SK-N-SH (cell line): Measurements from ENCODE around the gene KIAA1549. TPM values are rescaled to one million over a fixed set of nuclear protein-coding genes. Genes with fewer than 3 reads are reported as not detected.

Experiments used
- CTCF ChIA-PET: fragments of 300-600, 350-600 bp; formaldehyde crosslinking; extraction: SDS; loops from one replicate; lab custom pipeline; 2021; lab: Yijun Ruan, JAX
- POLR2A ChIA-PET: fragments of 350-600 bp; sonication (Branson Sonifier 250); formaldehyde crosslinking; extraction: SDS; loops from one replicate; lab custom pipeline; 2020; ENCODE audit warnings: antibody characterized with exemption, inconsistent platforms; lab: Yijun Ruan, JAX
- DNase-seq: peaks from one replicate; pipeline ENCODE4 v3.0.0; 2012
- H2AFZ ChIP-seq: fragments of 200-600 bp; sonication (generic); 2 replicates; pipeline ENCODE4 v1.8.1; 2016; ENCODE audit warnings: antibody characterized with exemption, mild to moderate bottlenecking, low read depth
- H3F3A ChIP-seq: fragments of 200-600 bp; sonication (generic); replicated peaks from 2 replicates; pipeline ENCODE3; 2016; ENCODE audit warnings: antibody characterized with exemption, mild to moderate bottlenecking; ENCODE audit not compliant: insufficient read depth
- H3K27ac ChIP-seq, 2 experiments: fragments of 200-500 bp in 1 of 2; fragments of 200-600 bp in 1 of 2; sonication (Bioruptor generic) in 1 of 2; sonication (generic), shearing (Covaris generic) in 1 of 2; 2 replicates each; pipeline versions ENCODE4 v1.5.1 to v1.6.1; 2014 to 2016; ENCODE audit warnings: low read depth in 2 of 2, inconsistent platforms in 1 of 2, low read length in 1 of 2, mild to moderate bottlenecking in 1 of 2, mixed read lengths in 1 of 2
- H3K27me3 ChIP-seq: fragments of 200-600 bp; sonication (generic), shearing (Covaris generic); 2 replicates; pipeline ENCODE4 v1.6.1; 2016; ENCODE audit warnings: mixed run types; ENCODE audit not compliant: insufficient read depth
- H3K36me3 ChIP-seq, 2 experiments: fragments of 200-500 bp in 1 of 2; fragments of 200-600 bp in 1 of 2; sonication (Bioruptor generic) in 1 of 2; sonication (generic) in 1 of 2; replicated peaks in 1 of 2; 2 replicates each; pipeline versions ENCODE3 to v1.5.1; 2014 to 2016; ENCODE audit warnings: low read length in 1 of 2, mild to moderate bottlenecking in 1 of 2; ENCODE audit not compliant: insufficient read depth in 2 of 2, control insufficient read depth in 1 of 2
- H3K4me1 ChIP-seq, 2 experiments: fragments of 200-500 bp in 1 of 2; fragments of 200-600 bp in 1 of 2; sonication (Bioruptor generic) in 1 of 2; sonication (generic), shearing (Covaris generic) in 1 of 2; 2 replicates each; pipeline versions ENCODE4 v1.5.1 to v1.6.1; 2014 to 2016; ENCODE audit warnings: low read depth in 1 of 2, low read length in 1 of 2, mixed run types in 1 of 2; ENCODE audit not compliant: insufficient read depth in 2 of 2, control insufficient read depth in 1 of 2
- H3K4me2 ChIP-seq: fragments of 200-600 bp; sonication (generic), shearing (Covaris generic); 2 replicates; pipeline ENCODE4 v1.6.1; 2017; ENCODE audit warnings: mixed run types
- H3K4me3 ChIP-seq, 2 experiments: fragments of 200-500 bp in 1 of 2; fragments of 200-600 bp in 1 of 2; sonication (Bioruptor generic) in 1 of 2; sonication (generic), shearing (Covaris generic) in 1 of 2; 2 replicates each; pipeline versions ENCODE4 v1.5.1 to v1.8.1; 2014 to 2016; ENCODE audit warnings: low read depth in 2 of 2, inconsistent platforms in 1 of 2, low read length in 1 of 2, mild to moderate bottlenecking in 1 of 2, mixed read lengths in 1 of 2, moderate library complexity in 1 of 2
- H3K79me2 ChIP-seq: fragments of 200-600 bp; sonication (generic); 2 replicates; pipeline ENCODE4 v1.8.1; 2017; ENCODE audit warnings: mild to moderate bottlenecking; ENCODE audit not compliant: insufficient read depth
- H3K9ac ChIP-seq: fragments of 200-600 bp; sonication (generic); 2 replicates; pipeline ENCODE4 v1.6.1; 2017; ENCODE audit warnings: mixed run types
- H3K9me2 ChIP-seq: fragments of 200-600 bp; sonication (generic); 2 replicates; pipeline ENCODE4 v1.6.1; 2017; ENCODE audit warnings: mixed run types
- H3K9me3 ChIP-seq: fragments of 200-600 bp; sonication (generic); 2 replicates; pipeline ENCODE4 v1.6.1; 2017; ENCODE audit warnings: mixed run types, mild to moderate bottlenecking, moderate library complexity
- H4K20me1 ChIP-seq: fragments of 200-600 bp; sonication (generic); 2 replicates; pipeline ENCODE4 v1.6.1; 2017; ENCODE audit warnings: mild to moderate bottlenecking, mixed run types; ENCODE audit not compliant: insufficient read depth
- CTCF ChIP-seq: fragments of 200-600 bp; sonication (generic); IDR thresholded peaks from 2 replicates; pipeline ENCODE4 v1.6.1; 2017; ENCODE audit warnings: antibody characterized with exemption, mild to moderate bottlenecking, moderate library complexity
- EP300 ChIP-seq, 2 experiments: IDR thresholded peaks; 2 replicates each; pipeline versions ENCODE4 v1.4.0 to v1.6.1; 2012; ENCODE audit warnings: borderline replicate concordance in 1 of 2, low read depth in 1 of 2, low read length in 1 of 2
- FOSL2 ChIP-seq: IDR thresholded peaks from 2 replicates; pipeline ENCODE4 v1.4.0; 2012; ENCODE audit warnings: low read depth, mild to moderate bottlenecking, moderate library complexity, borderline replicate concordance
- NFIC ChIP-seq: IDR thresholded peaks from 2 replicates; pipeline ENCODE4 v1.4.0; 2012; ENCODE audit warnings: borderline replicate concordance
- NRF1 ChIP-seq: IDR thresholded peaks from 2 replicates; pipeline ENCODE4 v1.6.1; 2012; ENCODE audit warnings: low read depth, mild to moderate bottlenecking, low read length
- SIN3A ChIP-seq: IDR thresholded peaks from 2 replicates; pipeline ENCODE4 v1.6.1; 2012; ENCODE audit warnings: low read depth, mild to moderate bottlenecking, low read length, moderate library complexity, borderline replicate concordance
- TCF12 ChIP-seq: IDR thresholded peaks from 2 replicates; pipeline ENCODE4 v1.4.0; 2012
- YY1 ChIP-seq: IDR thresholded peaks from 2 replicates; pipeline ENCODE4 v1.4.0; 2012; ENCODE audit warnings: low read depth, mild to moderate bottlenecking
- WGBS: methylation state at CpG from one replicate; pipeline ENCODE4 v1.1.6; 2017; ENCODE audit warnings: low lambda C conversion rate; 5-methylcytosine and 5-hydroxymethylcytosine counted together
- polyA plus RNA-seq, 3 experiments: library from polyadenylated mRNA; depleted of rRNA; stranded (reverse); fragments of >200 nt; gene quantifications; 2 replicates each; pipeline ENCODE4 v1.2.3, GENCODE V29; 2012
- TF ChIP-seq, protein P1 (sequence below): IDR thresholded peaks from 2 replicates; pipeline ENCODE4 v1.4.0; 2012; ENCODE audit warnings: low read depth

Gene KIAA1549
- polyA plus RNA-seq, 1 of the 3 experiments (the other 2 are of a cell fraction), result 3.6 TPM

GRCh38 chr7:138900035-138900828 lies 81.0 kb downstream of the KIAA1549 start:
- CTCF ChIA-PET, result interaction anchor here (0.9 to 1.5 kb wide), 3 partner anchors 14 to 175 kb away, joined by 3 to 8 read pairs (median 3); no protein-coding TSS in a partner anchor
- Histone ChIP-seq H3K79me2 (no peaks in the 10 kb centered on the region), H4K20me1 (no peaks in the 10 kb centered on the region), H3K4me2 (no peak overlapping the region), H3K27me3 (no peaks in the 10 kb centered on the region), H3K9me2 (no peaks in the 10 kb centered on the region), H3F3A (peaks cover 6% of the 10 kb centered on the region), H3K36me3 (peaks cover 33 to 53% of the 10 kb centered on the region in 2 experiments), H3K9me3 (no peaks in the 10 kb centered on the region)
- POLR2A ChIA-PET, result no interaction called here
- TF ChIP-seq, protein P1, sequence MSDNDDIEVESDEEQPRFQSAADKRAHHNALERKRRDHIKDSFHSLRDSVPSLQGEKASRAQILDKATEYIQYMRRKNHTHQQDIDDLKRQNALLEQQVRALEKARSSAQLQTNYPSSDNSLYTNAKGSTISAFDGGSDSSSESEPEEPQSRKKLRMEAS, result peak; percentile 37; the same call in 1 of the 2 replicates
- TF ChIP-seq YY1, result no peak
- TF ChIP-seq NFIC, result peak; percentile 41; the same call in 1 of the 2 replicates
- TF ChIP-seq CTCF, result no peak
- TF ChIP-seq FOSL2, result no peak; the same call in 1 of the 2 replicates
- peak; percentile 15; the same call in 1 of the 2 replicates for TF ChIP-seq TCF12
- TF ChIP-seq, all 33 proteins: peak for 3
- Histone ChIP-seq H3K27ac (no peak overlapping the region), H3K9ac (no peak overlapping the region), H2AFZ (no peak overlapping the region), H3K4me1 (no peaks in the 10 kb centered on the region; a peak in 1 of 4 replicates), H3K4me3 (no peak overlapping the region)
- 75% methylated on average over 12 of the region's 12 CpGs for WGBS
- DNase-seq, result no peak

DNA sequence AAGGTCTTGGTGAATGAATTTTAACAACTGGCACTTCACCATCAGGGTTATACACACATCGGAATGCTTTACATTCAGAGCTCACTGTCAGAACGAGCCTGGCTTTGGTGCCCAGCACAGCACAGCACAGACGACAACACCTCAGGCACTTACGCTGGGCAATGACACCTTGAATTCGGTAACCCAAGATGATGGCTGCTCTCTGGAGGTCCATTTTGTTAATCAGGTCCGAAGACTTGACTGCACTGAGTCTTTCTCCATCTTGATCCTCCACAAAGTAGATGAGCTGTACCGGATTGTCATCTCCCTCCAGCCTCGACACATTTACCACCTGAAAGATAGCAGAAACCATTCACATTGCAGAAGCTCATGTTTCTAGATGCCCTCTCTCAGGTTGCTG lies 82.4 kb downstream of the KIAA1549 start:
- TF ChIP-seq SIN3A, result no peak
- no peak for TF ChIP-seq EP300 (IDR thresholded peaks at IDR 0.05; ENCODE audit: borderline replicate concordance in 1 of 2, low read depth in 1 of 2, low read length in 1 of 2)
- no peak for TF ChIP-seq CTCF
- no peak for TF ChIP-seq NRF1
- H3K9me2 ChIP-seq, result no peaks in the 10 kb centered on the region
- ChIA-PET POLR2A (no interaction called here), CTCF (interaction anchor here (0.9 to 5.2 kb wide), 3 partner anchors 12 to 82 kb away, joined by 3 to 30 read pairs (median 3); partner anchors contain the start of gene KIAA1549)
- H3K4me2 ChIP-seq, result no peak overlapping the region
- no peaks in the 10 kb centered on the region for H3K79me2 ChIP-seq
- H3K4me1 ChIP-seq, result no peaks in the 10 kb centered on the region; a peak in 1 of 4 replicates
- no peak for DNase-seq
- H3K9me3 ChIP-seq, result no peaks in the 10 kb centered on the region
- no peak overlapping the region for H2AFZ ChIP-seq
- H3K4me3 ChIP-seq, result no peak overlapping the region
- H3K27me3 ChIP-seq, result no peaks in the 10 kb centered on the region
- peaks cover 40 to 51% of the 10 kb centered on the region in 2 experiments for H3K36me3 ChIP-seq
- no peak overlapping the region for H3K27ac ChIP-seq
- WGBS, result 84% methylated on average over 8 of the region's 8 CpGs
- H4K20me1 ChIP-seq, result no peaks in the 10 kb centered on the region
- H3K9ac ChIP-seq, result no peak overlapping the region
- peaks cover 6% of the 10 kb centered on the region for H3F3A ChIP-seq
